Myocyte (in vitro differentiated cells): ENCODE data around the gene ANO4. TPM values are rescaled to one million over a fixed set of nuclear protein-coding genes. Genes with fewer than 3 reads are reported as not detected.
A peak's percentile ranks its signal among the peaks of the same experiment; 100 is the strongest.
"Not testable (repeated sequence)": the region's sequence is repeated elsewhere in the genome, so short reads cannot be mapped to it uniquely, and the experiment has no call there.

ENCODE experiments used
- DNase-seq: peaks from one replicate; pipeline ENCODE4 v3.0.0-alpha.2; 2012; ENCODE audit warnings: low read depth
- total RNA-seq: library from RNA; depleted of rRNA; stranded (reverse); fragments of >200 nt; gene quantifications from 2 replicates; pipeline ENCODE4 v1.2.3, GENCODE V29; 2014

Gene ANO4
- total RNA-seq, 1 donor from 2014 or later: 0.99 TPM

DNA sequence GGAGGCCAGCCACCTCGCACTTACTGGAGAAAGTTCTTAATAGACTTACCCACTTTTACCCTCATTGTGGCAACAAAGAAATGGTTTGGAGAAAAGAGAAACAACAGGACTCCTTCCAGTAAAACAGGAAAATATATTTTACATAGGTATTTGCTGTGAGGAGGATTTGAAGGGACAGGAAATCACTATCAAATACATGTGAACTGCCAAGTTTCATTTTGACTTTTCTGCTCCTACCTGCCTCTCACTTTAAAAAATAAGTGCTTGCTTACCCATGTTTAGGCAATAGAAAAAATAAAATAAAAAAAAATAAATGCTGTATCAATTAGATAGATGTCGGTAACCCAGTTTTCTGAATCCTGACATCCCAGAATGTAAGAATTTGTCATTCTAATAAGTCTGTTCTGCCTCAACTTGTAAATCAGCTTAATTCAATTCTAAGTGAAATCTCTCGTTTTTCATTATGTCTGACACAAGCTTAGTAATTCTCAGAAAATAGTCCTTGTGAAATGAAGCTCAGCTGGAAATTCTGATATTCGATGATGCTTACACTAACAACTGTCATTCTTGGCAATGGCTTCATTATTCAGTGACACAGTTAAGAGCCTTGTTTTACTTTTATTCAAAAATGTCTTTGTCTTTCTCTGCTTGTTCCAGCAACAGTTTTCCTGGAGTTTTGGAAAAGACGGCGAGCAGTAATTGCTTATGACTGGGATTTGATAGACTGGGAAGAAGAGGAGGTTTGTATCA is 284.1 kb downstream of the ANO4 start:
- DNase-seq: no peak

DNA sequence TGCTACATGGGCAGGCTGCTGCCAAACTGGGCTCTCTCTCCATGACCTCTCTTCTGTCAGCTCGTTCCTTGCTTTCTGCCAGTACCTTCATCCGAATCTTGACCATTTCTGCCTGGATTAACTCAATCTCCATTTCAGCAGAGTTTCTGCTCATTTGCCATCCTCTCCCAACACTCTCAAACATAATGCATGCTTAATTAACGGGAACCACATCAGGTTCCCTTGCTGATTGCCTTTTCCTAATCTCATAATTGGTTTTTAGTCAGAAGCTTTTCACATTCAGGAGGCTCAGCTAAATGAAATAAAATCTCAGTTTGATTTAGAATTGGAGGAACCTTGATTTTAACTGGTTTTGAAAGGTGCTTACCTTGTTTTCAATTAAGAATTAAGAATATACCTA is 288.1 kb downstream of the ANO4 start:
- DNase-seq: no peak

DNA sequence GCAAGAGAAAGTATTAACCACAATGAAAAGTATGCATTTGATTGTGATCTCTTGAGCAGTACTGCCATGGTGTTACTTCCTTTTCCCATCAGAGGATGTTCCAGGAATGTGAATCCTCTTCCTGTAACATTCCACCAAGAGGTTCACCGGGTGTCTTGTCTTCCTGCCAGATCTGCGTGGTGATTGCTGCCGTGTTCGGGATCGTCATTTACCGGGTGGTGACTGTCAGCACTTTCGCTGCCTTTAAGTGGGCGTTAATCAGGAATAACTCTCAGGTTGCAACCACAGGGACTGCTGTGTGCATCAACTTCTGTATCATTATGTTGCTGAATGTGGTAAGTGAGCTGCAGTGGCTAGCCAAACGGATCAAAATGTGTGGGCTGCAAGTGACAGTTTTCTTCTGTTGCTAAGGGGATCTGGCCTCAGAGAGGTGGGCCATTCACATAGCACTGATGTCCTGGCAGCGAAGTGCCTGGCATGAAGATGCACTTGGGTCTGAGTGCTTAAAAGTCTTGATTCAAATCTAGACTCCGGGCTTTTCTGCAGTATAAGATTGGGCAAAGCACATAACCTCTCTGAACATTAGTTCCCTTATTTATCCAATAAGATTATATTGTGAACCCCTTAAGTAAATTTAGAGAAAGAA is 292.0 kb downstream of the ANO4 start:
- peak; percentile 18 for DNase-seq

DNA sequence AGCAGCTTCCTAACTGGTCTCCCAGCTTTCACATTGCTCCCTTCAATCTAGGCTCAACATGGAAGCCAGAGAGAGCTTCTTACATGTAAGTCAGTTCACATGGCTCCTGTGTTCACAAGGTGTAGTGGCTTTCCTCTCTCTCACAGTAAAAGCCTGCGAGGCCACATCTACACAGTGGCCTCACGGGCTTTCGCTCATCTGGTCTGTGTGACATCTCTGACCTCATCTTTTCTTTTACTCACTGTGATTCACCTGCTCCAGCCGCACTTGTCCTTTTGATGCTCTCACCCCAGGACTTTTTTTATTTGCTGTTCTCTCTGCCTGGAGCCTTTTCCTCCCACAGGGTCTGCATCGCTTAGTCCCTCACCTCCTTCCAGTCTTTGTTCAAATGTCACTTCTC is 293.3 kb downstream of the ANO4 start:
- no peak for DNase-seq

DNA sequence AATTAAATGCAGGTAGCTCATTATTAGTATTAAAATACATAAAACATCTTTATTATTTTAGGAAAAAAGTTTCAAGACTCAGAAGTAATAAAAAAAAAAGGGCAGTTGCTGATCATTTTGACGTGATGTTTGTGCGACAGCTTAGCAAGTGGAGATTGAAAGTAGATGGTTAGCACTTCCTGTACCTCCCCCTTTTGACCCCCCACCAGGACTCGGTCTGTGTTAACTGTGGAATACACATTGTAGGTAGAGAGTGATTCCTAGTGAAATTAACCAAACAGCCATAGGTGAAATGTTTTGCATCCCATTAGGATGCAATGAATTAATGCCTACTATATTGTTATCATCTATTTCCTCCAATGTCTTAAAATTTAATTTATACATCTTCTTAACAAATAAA is 294.7 kb downstream of the ANO4 start:
- no peak for DNase-seq

DNA sequence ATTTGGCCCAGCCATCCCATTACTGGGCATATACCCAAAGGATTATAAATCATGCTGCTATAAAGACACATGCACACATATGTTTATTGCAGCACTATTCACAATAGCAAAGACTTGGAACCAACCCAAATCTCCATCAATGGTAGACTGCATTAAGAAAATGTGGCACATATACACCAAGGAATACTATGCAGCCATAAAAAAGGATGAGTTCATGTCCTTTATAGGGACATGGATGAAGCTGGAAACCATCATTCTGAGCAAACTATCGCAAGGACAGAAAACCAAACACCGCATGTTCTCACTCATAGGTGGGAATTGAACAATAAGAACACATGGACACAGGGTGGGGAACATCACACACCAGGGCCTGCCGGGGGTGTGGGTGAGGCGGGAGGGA is 295.6 kb downstream of the ANO4 start:
- not testable (repeated sequence) for DNase-seq

DNA sequence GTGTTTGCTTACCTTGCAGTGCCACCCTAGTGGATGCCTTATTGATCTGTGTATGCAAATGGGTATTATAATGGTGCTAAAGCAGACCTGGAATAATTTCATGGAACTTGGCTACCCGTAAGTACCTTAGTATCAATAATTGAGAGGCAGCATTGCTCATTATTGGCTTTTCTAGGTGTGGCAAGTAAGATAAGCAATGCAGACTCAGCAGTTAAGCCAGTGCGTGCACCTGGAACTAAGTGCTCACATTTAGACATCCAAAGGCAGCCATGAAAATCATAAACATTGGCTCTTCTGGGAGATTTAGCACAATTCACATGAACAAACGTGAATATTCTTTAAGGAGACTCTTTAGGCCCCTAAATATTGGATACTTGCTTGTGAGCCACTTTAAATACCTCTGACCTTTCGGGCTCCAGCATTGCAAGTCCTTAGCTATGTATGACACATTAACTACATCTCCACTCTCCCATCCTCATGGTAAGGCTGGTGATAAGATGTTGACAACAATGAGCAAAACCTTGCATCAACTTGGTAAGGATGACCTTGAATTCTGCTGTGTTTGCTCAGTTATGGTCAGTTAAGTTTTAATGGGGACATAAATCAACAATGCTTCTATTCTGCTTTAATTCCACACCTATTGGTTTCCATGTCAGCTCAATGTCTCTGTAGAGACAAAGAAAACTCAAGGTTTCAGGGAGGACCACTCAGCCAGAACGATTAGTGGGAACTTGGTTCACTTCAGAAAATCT is 303.4 kb downstream of the ANO4 start:
- no peak for DNase-seq

DNA sequence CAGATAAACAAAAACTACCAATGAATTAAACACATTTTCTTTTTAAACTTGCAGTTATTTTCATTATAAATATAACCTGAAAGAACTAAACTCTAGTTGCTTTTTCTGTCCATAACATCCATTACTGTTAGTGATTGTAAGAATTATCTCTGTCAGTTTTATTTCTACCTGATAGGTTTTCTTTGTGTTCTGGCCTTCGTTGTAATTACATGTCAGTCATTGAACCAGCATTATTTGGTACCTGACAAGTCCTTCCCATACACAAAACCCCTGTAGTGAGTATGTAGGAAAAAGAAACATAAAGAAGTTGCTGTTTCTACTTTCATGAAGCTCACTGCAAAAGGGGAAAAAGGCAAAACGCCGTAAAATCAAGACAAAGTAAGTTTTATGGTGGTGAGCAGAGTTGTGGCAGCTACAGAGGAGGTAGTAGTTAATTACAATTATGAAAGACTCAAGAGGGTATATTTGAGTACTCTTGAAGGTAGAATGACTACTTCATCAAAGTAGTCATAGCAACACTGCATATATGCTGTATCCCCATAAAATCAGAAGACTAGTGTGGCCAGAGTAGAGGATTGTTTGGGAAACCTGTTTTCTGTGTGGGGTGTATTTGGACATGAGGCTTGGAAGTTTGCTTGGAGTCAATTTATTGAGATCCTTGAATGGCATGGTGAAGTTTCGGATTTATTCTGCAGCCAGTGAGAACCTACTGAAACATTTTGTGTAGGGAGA is 312.6 kb downstream of the ANO4 start:
- no peak for DNase-seq

DNA sequence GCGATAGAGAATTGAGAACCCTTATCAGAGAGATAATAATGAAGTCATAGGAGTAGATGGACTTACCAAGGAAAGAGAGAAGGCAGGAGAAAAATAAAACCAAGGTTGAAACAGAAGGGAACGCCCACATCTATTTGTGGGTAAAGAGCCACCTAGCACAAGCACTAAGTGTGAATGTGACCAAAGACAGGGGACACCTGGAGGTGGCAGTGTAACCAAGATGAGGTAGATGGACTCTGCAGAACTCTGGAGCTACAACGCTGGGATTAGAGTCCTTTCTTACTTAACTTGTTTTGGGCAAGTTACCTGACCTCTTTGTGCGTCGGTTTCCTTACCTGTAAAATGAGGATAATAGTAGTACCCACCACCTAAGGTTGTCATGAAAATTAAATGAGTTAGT is 313.6 kb downstream of the ANO4 start:
- no peak for DNase-seq

DNA sequence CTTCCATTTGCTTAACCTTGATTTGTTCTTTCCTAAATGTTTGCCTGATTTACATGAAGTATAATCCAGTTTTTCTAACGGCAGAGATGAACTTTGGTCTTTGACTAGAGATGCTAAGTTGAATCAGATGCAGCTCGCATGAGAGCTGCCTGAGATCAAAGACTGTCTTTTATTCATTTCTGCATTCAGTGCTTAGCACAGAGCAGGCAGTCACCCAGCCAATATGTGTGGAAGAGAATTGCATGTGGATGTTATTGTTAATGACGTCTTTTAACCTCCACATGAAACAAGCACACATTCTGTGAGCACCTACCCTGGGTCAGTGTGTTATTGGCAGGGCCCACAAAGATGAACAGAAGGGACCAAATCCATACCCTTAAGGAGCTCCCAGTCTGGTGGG is 316.3 kb downstream of the ANO4 start:
- DNase-seq: no peak

DNA sequence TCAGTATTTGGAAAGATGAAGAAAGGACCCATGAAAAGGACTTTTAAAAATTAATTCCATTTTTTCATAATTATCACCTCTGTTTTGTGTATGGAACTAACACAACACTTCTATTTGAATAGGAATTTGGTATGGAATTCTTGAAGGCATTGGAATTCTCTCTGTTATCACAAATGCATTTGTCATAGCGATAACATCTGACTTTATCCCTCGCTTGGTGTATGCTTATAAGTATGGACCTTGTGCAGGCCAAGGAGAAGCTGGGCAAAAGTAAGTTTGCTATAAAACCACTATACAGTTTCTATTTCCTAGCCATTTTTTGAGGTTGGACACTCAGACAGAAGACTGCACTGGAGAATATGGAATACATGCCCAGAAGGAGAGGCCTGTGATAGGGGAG is 316.9 kb downstream of the ANO4 start:
- DNase-seq: no peak

DNA sequence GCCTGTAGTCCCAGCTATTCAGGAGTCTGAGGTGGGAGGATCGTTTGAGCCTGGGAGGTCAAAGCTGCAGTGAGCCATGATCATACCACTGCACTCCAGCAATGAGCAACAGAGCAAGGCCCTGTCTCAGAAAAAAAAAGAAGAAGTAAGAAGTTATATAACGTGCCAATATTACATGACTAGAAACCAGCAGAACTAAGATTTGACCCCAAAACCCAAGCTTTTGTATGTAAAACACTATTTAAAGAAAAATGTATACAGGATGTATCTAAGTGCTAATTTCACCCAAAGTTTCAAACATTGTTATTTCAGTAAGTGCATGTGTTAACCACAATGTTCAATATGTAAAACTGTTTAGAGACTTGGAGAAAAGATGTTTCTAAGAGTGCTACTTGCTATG is 320.8 kb downstream of the ANO4 start:
- no peak for DNase-seq

DNA sequence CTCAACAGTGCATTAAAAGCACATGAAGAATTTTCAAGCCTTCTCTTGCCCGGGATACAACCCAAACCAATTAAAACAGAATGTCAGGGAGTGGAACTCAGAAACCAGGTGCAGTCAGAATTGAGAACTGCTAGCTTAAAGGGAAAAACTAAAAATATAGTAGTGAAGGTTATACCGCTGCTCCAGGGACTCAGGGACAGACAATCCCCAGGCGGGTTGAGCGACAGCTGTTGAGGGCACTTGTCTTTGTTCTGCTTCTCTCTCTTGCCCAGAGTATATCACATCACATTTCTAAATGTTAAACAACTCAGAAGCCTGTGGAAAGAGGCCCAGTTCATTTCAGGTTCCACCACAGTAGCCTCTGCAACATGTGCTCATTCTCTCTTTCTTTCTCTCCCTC is 322.3 kb downstream of the ANO4 start:
- DNase-seq: peak; percentile 72

DNA sequence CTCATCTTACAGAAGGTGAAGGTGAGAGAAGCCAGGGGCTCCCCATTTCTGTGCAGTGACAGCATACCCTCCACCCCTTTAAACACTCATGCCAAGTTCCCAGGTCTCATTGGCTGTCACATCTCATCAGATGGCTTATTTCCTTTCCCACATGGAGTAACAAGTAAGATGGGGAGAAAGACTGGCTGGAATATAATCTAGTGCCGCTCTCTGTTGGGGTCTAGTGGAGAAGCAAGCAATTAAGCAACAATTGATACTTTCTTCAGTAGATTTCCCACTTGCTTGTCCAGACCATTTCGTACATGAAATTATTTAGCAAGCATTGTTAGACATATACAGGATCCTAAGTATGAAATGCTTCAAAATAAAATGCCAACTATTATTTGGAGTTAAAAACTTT is 323.3 kb downstream of the ANO4 start:
- DNase-seq: no peak

DNA sequence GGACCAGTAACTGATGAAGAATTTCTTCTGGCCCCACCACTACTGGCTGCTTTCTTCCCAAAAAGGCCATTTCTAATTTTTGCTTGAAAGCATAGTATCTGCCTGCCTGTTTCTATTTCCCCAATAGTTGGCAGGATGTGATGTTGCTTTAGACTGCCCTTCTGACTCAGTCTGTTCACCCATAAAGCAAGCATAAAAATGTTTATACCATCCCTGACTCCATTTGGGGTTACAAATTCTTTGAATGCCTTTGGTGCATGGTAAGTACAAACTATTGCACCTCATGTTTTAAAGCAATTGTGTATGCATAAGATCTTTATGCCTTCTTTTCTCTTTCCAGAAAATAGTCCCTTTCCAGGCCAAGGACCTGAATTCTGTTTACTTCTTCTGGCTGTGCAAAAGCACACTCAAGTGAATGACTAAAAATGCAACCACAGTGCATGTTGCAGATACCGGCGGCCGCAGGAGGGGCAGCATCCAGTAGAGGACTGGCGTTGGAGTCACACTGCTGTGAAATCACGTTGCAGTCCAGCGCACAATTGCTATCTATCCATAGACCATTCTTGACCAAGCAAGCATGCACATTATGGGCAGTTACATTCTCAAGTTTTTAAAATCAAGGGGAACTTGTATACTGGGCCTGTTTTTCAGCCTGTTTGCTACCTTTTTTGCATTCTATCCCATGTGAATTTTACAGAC is 333.1 kb downstream of the ANO4 start:
- no peak for DNase-seq

DNA sequence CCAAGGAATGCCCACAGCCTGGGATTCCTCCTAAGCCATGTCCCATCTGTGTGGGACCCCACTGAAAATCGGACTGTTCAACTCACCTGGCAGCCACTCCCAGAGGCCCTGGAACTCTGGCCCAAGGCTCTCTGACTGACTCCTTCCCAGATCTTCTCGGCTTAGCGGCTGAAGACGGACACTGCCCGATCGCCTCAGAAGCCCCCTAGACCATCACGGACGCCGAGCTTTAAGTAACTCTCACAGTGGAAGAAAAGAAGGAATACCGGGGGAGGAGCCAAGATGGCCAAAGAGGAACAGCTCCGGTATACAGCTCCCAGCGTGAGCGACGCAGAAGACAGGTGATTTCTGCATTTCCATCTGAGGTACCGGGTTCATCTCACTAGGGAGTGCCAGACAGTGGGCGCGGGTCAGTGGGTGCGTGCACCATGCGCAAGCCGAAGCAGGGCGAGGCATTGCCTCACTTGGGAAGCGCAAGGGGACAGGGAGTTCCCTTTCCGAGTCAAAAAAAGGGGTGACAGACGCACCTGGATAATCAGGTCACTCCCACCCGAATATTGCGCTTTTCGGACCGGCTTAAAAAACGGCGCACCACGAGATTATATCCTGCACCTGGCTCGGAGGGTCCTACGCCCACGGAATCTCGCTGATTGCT is 351.3 kb downstream of the ANO4 start:
- not testable (repeated sequence) for DNase-seq

DNA sequence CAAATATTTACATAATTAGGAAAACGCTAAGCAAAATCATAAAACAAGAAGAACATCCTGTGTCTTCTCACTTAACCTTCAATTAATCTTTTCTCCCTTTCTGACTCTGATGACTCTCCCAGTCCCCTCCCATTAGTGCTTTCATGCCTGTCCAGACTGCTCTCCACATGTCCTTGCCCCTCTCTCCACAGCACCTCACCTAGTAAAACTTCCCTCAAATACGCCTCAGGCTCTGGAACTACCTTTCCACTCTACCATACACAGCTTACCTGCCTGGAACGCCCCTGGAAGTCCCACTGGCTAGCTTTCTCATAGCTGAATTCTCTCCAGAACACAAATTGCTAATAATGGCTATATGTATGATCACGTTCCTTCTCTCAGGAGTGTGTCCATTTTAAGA is 370.7 kb downstream of the ANO4 start:
- no peak for DNase-seq

DNA sequence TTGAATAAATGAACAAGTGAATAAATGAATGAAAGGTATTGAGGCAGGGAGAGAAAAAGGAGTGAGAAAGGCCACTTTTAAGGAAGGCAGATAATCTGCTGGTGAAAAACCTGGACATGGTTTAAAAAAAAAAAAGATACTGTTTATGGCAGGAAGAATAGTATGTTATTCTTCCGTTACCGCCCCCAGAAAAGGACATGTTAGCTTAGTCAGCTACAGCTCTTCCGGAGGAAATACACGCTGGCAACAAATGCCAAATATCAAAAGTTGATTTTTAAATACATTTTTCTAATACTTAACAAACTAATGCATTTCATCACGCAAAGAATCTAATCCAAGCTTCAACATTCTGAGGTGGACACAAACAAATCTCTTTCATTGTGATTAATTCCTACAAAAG is 372.3 kb downstream of the ANO4 start:
- DNase-seq: no peak

DNA sequence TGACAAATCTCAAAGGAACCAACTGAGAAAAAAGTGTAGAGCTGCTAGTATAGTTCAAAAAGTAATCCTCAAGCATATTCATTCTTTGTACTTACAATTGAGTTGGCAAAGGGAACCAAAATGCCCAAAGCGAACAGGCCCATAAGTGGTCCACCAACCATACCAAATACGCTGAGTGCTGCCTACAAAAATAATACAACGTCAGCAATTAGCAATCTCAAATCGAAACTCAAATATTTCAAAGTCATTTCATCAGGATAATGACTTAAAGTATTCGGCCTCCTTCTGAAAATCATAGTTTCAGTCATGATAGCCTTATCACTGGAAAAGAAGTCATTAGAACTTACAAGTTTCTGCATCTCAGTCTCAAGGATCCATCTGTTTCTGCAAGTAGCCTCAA is 373.4 kb downstream of the ANO4 start:
- no peak for DNase-seq

DNA sequence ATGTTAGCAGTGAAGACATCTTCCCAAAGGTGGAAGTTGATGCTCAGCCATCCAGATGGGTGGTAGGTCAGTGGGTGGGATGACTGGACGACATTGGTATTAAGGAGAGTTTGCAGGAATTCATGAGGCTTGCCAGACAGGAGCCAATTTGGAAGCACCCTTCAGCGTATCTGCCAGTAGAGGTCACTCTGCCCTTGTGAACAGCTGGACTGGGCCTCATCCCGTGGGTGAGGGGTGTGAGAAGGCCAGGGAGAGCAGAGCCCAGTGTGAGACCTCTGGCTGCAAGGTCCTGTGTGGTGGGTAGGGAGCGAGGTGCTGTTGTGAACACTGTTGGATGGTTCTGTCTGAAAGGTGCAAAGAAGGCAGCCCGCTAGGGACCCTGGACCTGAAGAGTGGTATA is 377.7 kb downstream of the ANO4 start:
- peak; percentile 9 for DNase-seq
